GM20000 (cell line): Measurements from ENCODE around the gene LARGE1.

Source experiments
- DNase-seq: peaks from one replicate; pipeline ENCODE4 v3.0.0; 2012; ENCODE audit warnings: low spot score
- TF ChIP-seq, protein P1 (sequence below): IDR thresholded peaks from 2 replicates; pipeline ENCODE4 v1.5.1; 2012; ENCODE audit warnings: mild to moderate bottlenecking, control low read depth; ENCODE audit errors: extremely low read depth, missing control alignments

Gene LARGE1

DNA sequence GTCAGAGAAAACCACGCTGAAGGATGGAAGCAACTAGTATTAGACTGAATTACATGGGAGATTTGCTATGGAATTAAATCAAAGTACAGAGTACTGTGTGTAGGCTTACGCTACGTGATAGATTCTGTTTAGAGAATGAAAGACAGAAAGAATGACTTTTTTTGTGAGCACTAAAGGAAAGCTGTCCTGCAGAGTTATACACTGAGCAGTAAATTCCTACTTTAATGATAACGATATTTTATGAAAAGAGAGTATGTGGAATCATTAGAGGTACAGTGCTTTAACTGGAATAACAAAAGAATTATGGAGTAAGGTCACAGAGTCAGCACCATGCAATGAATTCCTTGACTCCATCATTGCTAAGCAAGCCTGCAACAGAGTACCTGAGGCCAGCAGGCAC is 566.8 kb downstream of the LARGE1 start:
- no peak for DNase-seq
- TF ChIP-seq, protein P1, sequence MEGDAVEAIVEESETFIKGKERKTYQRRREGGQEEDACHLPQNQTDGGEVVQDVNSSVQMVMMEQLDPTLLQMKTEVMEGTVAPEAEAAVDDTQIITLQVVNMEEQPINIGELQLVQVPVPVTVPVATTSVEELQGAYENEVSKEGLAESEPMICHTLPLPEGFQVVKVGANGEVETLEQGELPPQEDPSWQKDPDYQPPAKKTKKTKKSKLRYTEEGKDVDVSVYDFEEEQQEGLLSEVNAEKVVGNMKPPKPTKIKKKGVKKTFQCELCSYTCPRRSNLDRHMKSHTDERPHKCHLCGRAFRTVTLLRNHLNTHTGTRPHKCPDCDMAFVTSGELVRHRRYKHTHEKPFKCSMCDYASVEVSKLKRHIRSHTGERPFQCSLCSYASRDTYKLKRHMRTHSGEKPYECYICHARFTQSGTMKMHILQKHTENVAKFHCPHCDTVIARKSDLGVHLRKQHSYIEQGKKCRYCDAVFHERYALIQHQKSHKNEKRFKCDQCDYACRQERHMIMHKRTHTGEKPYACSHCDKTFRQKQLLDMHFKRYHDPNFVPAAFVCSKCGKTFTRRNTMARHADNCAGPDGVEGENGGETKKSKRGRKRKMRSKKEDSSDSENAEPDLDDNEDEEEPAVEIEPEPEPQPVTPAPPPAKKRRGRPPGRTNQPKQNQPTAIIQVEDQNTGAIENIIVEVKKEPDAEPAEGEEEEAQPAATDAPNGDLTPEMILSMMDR = no peak

DNA sequence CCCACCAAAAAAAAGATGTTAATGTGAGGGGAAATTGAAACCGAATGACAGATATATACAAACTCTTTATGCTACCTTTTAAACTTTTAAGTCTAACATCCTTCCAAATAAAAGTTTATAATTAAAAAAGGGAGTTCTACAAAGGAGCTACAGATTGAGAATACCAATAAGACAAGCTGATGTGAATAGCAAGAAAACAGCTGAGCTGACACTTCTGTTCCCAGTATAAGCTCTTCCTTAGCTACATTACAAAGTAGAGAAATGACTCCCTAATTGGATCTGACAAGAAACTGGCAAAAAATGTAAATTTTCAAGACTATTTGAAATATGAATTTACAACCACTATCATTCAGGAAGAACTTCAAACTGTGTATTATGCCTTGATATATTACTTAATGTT is 567.5 kb downstream of the LARGE1 start:
- DNase-seq = no peak
- TF ChIP-seq, protein P1 = no peak

DNA sequence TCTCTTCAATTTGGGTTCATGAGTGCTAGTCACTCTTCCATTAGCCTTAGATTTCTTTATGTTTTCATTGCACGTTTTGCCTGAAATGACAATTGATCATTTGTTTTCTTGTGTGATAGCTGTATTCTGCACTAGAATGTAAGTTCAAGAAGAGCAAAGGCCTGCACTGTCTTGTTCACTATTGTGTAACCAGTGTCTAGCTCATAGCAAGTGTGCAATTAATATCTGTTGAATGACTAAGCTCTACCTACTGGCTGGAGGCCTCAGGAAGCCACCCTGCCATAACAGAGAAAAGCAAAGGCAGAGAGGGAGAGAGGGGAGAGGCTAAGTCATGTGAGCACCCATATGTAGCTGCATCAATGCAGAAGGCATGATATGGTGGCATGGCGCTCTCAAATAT is 569.3 kb downstream of the LARGE1 start:
- TF ChIP-seq, protein P1 = no peak
- DNase-seq = no peak

DNA sequence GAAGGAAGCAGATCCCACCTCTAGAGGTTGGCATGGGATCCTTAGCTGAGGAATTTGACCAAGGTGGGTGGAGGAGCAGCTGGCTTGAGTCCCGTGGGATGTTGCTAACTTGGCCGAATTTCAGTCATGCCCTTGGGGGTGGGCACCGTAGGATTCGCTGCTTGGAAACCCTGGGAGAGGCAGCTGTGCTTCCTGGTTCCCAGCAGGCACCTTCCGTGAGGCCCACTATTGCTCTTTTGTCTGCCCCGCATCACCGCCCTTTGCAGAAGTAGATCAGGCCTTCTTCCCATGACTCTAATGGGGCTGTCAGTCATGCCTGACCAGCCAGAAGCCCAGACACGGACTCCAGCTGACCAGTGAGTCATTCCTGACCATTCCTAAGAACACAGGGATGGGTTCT is 569.8 kb downstream of the LARGE1 start:
- TF ChIP-seq, protein P1 = no peak
- no peak for DNase-seq

- DNase-seq = no peak
- TF ChIP-seq, protein P1 = no peak
Measured at GRCh38 chr22:33347002-33347401, 573.3 kb downstream of the LARGE1 start.

DNA sequence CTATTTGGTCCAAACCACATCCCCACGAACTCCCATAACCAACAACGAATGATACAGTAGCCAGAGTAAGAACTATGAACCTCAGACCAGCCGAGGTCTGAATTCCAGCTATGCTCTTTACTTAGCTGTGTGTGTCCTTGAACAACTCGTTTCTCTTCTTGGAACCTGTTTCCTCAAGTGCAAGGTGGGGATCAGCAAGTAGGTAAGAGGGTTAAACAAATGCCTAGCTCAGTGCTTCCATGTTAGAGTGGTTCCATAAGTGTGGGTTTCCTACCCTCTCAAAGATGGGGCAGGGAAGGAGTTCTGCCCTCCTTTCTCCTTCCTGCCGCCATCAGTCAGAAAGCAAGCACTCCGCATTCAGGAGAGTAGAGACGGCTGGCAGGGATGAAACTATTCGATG is 578.7 kb downstream of the LARGE1 start:
- TF ChIP-seq, protein P1 = no peak
- DNase-seq = no peak

DNA sequence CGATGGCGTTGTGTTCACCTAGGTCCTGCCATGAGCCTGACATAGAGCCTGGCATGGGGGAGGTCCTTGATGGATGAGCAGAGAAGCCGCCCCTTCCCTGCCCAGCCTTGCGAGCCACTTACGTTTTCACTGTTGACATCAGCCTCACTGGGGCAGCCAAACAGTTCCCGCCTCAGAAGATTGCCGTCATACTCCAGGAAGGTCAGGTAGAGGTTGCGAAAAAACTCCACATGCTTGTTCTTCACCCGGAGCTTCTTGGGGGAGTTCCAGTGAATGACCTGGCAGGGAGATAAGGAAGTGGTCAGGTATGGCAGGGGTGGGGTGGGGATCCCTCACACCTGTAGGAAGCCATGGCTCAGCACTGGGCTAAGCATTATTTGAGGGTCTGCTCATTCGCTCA is 582.8 kb downstream of the LARGE1 start:
- no peak for DNase-seq
- TF ChIP-seq, protein P1 = no peak
